GM21360 (cell line): Measurements from ENCODE around the gene APCDD1L.
"Not testable (repeated sequence)": the region's sequence is repeated elsewhere in the genome, so short reads cannot be mapped to it uniquely, and the experiment has no call there.

Source experiments
- ATAC-seq: cut with Tn5 transposase; IDR thresholded peaks from one replicate; pipeline ENCODE4 v1.9.1; 2021; ENCODE audit warnings: mild to moderate bottlenecking, moderate library complexity; ENCODE audit not compliant: unreplicated experiment

The APCDD1L gene

DNA sequence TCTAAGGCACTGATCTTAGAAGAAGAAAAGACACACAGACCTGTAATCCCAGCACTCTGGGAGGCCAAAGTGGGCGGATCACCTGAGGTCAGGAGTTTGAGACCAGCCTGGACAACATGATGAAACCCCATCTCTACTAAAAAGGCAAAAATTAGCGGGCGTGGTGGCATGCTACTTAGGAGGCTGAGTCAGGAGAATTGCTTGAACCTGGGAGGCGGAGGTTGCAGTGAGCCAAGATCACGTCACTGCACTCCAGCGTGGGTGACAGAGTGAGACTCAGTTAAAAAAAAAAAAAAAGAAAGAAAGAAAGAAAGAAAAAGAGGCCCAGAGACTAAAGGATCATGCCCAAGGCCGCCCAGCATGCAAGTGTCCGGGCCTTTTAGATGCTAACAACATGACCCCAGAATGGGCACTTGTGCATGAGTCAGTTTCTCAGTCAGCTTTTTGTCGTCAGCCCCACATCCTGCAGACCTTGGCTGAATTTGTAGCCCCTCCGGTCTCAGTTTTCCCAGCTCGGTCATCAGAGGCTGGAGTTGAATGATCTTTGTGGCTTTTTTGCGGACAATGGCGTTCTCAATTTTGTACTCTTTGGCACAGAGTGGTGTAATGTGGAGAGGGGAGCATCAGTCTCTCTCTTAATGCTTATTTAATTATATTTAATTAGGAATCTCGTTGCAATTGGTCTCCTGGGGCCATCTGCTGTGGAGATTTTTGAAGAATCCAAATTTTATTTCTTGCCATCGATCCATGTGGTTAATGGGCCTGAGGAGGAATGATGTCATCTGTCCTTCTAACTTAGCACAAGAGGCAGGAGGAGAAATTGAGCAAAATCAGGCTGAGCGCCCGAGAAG, 30.6 kb upstream of the APCDD1L start:
- no peak for ATAC-seq

DNA sequence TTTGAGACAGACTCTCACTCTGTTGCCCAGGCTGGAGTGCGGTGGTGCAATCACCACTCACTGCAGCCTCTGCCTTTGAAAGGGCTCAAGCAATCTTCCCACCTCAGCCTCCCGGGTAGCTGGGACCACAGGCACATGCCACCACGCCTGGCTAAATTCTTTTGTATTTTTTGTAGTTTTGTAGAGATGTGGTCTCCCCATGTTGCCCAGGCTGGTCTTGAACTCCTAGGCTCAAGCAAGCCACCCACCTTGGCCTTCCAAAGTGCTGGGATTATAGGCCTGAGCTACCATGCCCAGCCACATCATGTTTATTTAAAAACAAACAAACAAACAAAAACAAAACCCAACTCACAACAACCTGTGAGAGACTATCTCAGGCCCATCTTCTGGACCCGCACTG, 29.7 kb upstream of the APCDD1L start:
- ATAC-seq: no peak

DNA sequence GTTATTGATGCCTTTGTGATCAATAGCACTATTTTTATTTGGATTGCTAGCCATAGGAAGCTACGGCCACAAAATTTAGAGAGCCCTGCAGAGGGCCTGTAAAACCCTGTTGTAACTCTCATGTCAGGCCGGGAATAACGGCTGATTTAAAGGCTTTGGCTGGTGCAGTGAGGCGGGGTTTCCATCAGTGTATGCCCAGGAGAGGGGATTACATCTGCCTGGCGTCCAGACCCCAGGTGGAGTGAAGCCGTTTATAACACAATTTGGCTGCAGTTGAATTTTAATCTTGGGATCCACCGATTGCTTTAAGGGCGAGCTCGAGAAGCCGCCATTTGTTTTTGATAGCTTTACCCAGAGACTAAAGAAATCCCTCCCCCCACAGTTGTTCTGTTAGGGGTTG, 29.1 kb upstream of the APCDD1L start:
- ATAC-seq: no peak

DNA sequence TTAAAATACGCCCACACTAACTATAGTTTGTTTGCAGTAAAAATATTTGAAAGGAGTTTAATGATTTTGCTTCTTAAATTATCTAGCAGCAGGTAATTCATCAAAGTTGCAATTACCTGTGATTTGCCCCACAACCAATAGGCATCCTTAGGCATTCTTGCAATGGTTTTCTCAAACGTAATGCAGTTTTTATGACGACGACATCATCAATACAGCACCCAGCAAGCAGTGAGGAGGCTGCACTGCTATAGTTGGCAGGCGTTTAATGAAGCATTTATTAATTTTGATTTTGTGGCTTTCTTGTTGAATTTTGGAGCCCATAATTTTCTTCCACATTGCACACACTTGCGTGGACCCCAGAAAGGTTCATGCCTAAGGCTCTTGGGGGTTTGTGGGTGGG, 28.1 kb upstream of the APCDD1L start:
- no peak for ATAC-seq

DNA sequence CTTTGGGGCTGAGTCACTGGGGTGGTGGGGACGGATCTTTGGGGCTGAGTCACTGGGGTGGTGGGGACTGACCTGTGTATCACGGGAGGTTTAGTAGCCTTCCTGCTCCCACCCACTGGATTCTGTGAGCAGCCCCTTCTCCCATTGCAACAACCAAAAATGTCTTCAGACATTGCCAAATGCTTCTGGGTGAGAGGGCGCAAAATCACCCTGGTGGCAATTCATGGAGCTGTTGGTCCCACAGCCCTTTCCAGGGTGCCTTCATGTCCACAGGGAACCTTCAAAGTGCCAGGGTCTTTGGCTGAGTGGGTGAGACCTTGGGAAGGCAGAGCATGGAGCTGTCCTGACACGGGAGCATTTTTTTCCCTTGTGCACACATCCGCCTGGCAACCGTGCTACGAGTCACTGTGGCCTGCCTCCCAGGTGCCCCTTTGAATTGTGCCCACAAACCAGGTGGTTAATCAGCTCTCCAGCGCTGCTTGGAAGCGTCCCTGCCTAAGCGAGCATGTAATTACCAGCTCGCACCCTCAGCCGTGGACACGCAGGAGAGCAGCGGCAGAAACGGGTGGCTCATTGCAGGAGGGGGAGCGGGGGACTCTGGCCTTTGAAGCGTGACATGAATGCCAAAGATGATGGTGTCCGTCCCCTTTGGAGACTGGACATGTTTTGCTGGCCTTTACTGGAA, 27.4 kb upstream of the APCDD1L start:
- ATAC-seq: no peak

DNA sequence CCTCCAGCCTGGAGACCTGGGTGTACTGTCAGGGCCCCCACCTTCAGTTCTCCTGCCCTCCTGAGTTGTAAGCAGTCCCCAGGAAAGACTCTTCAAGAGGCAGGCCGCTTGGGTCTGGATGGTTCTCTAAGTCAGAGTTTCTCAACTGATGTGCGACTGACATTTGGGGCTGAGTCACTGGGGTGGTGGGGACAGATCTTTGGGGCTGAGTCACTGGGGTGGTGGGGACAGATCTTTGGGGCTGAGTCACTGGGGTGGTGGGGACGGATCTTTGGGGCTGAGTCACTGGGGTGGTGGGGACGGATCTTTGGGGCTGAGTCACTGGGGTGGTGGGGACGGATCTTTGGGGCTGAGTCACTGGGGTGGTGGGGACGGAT, 26.8 kb upstream of the APCDD1L start:
- ATAC-seq: not testable (repeated sequence)

DNA sequence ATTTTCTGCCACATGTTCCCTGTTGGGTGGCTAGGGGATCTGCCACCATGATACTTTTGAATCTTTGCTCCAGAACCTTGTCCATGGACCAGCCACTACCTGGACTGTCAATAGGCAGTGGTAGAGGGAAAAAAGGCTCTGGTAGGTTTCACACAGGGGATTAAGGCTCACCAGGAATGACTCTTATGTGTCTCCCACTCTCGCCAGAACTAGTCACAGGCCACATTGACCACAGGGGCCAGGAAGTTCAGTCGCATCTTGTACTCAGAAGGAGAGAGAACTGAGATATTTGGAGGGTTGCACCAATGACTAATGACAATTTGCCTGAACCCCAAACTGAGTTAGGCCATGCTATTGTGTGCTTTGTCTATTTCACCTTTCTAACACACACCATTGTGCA, 23.6 kb upstream of the APCDD1L start:
- ATAC-seq: no peak

DNA sequence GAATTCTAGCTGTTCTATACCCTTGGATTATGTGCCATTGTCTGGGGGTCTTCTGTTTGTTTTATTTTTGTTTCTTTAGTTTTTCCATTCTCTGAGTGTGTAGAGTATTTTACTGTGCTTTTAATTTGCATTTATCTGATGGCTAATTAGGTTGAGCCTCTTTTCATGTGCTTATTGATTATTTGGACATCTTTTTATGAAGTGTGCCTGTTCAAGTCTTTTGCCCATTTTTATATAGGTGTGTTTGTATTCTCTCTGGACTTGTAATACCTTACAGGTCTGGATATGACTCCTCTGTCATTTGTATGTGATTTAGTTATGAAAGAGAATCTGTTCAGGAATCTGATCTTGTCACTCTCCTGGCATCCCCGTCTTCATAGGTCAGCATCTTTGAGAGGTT, 22.6 kb upstream of the APCDD1L start:
- no peak for ATAC-seq

DNA sequence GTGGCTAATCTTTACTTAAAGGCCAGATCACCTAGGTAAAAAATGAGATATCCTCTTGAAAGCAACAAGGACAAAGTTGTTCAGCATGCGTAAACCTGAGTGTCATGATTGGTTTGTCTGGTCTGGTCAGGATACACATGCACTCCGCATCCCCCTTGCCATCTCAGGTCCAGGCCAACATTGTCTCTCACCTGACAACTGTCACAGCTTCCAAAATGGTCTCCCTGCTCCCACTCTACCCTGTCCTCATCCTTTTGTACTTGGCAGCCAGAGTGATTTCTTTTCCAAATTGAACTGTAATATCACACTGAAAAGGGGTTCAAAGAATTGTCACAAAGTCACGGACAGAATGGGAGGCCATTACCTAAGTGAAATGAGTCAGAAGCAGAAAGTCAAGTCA, 21.1 kb upstream of the APCDD1L start:
- no peak for ATAC-seq

DNA sequence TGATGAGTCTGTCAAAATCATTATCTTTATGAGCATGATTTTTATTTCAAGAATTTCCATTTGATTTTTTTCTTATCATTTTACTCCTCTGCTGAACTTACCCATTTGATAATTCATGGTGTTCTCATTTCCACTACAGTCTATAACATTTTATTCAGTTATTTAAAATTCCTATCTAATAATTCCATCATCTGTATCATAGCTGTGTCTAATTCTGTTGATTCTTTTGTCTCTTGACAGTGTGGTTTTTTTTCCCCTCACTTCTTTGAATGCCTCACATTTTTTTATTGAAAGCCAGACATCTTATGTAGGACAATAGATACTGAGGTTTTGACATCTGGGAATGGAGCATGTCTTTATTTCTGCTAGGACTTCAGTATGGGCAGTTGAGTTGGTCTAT, 16.5 kb upstream of the APCDD1L start:
- ATAC-seq: no peak

DNA sequence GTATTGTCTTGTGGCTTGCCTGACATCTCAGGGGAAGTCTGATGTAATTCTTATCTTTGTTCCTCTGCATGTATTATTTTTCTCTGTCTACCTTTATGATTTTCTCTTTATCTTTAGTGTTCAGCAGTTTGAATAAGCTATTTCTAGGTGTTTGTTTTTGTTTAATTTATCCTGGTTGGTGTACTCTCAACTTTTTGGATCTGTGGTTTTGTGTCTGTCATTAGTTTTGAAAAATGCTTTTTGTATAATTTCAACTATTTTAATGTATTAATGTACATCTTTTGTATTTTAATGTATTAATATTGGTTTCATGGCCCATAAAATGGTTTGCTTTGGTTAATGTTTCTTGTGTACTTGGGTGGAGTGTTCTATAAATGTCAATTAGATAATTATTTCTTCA, 15.9 kb upstream of the APCDD1L start:
- no peak for ATAC-seq

DNA sequence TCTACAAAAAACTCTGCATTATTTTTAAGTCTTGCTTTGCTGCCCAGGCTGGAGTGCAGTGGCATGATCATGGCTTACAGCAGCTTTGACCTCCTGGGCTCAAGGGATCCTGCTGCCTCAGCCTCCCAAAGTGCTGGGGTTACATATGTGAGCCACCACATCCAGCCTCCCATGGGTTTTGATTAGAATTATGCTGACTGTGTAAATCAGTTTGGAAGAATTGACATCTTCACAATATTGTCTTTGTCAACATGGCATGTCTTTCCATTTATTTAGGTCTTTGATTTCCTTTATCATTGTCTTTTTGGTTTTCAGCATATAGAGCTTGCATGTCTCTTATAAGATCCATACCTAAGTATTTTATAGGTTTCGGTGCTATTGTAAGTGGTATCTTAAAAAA, 13.2 kb upstream of the APCDD1L start:
- no peak for ATAC-seq

DNA sequence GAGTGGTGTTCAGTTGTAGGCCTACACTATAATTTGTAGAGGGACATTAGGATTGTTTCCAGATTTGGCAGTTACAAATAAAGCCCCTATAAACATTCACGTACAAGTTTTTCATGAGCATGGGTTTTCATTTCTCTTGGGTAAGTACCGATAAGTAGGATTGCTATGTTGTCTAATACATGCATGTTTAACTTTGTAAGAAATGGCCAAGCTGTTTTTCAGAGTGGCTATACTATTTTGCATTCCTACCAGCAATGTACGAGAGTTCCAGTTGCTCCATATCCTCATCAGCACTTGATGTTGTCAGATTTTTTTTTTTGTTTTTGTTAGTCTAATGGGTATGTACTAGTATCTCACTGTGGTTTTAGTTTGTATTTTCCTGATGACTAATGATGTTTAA, 11.2 kb upstream of the APCDD1L start:
- no peak for ATAC-seq

DNA sequence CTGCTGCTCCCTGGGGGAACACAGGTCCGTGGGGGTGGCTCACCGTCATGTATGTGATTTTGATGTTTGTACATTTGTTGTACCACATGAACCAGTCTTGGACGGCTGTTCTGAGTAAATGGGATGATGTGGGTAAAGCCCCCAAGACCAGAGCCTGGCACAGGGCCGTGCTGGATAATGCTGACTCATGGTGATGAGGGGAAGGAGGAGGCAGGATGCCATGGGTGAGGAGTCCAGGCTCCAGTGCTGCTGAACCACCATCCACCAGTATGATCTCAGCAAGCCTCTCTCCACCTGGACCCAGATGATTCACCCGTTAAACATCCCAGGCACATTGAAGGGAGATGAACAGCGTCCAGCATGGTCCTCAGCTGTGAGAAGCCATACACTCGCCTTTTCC, 9.6 kb upstream of the APCDD1L start:
- no peak for ATAC-seq

DNA sequence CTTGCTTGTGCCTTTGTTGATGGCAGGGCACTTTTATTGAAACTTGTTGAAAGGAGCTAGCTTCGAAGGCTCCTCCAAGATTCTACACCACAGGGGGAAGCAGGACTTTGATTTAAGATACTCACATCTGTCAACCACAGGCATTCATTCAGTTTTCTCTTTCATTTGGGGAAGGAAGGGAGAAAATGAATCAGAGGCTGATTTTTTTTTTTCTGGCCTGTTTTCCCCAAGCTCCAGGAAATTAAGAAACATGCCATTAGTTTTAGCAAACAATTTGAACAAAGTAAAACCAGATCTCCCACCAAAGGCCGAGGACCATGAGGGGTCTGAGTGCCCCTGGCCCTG, 8.7 kb upstream of the APCDD1L start:
- no peak for ATAC-seq

DNA sequence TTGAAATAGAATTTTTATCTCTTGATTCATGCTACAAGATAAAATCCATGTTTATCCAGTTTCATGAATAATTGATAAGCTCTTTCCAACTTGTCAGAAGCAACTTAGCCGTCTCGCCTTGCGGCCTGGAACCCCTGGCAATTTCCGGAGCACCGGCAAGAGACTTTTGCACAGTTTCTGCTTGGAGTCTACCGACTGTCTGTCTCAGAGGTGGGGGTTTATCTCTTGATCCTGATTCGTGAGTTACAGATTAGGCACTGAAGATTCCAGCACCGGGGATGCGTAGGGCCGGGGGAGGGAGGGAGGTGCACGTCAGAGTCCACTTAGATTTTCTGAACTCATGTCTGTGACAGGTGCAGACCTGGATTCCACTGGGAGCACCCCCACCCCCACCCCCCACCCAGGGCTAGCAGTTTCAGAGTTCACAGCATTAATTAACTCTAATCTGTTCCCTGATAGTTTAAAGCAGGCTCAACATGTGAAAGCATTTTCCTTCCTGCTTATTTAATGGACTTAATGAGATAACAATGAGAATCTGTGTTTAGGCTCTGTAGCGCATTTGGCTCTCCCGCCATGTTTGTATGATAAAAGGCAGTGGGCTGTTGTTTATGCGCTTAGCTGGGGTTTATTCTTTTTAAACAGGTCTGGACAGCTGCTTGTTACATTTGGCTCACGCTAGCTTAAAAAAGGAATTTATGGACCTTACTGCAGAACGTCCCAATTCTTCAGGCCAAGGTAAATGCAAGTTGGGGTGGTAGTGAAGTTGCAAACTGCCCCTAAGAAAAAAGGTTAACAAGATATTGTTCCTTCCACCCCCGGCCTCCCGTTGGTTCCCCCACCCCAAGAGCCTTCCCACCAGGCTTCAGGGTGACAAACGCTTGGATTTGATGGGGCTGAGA, 8.1 kb upstream of the APCDD1L start:
- ATAC-seq: no peak

DNA sequence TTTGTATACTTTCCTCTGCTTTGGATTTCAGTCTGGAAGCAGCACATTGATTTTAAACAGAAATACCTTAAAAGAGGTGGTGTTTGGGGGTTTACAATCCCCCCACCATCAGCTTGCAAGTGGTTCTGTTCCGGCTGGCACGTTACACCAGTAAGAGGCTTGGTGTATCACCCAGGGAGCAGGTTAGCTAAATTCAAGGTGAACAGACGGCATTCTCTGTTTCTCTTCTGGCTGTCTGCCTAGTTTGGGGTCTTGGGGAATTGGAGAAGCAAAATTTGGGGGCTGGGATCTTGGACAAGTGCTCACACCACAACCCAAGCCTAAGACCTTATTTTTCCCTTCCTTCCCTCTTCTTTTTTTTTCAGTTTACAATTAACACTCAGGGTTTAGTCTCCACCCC, 7.5 kb upstream of the APCDD1L start:
- no peak for ATAC-seq

DNA sequence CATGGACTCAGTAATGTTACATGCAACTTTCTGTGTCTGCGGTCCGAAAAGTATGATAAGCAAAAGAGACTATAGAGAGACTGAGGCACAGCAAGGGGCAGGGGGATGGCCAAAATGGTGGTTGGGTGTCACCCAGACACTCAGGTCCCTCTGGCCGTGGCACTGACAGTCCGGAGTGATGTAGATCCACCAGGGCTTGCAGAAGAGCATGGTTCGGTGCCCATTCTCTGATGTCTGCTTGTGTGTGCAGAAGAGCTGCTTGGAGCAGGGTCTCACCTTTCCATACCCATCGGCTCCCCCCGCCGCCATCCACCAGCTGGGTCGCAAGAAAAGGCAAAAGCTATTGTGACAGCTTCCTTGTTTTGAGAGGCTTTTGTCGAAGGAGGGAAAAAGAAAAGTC, 6.6 kb upstream of the APCDD1L start:
- no peak for ATAC-seq

DNA sequence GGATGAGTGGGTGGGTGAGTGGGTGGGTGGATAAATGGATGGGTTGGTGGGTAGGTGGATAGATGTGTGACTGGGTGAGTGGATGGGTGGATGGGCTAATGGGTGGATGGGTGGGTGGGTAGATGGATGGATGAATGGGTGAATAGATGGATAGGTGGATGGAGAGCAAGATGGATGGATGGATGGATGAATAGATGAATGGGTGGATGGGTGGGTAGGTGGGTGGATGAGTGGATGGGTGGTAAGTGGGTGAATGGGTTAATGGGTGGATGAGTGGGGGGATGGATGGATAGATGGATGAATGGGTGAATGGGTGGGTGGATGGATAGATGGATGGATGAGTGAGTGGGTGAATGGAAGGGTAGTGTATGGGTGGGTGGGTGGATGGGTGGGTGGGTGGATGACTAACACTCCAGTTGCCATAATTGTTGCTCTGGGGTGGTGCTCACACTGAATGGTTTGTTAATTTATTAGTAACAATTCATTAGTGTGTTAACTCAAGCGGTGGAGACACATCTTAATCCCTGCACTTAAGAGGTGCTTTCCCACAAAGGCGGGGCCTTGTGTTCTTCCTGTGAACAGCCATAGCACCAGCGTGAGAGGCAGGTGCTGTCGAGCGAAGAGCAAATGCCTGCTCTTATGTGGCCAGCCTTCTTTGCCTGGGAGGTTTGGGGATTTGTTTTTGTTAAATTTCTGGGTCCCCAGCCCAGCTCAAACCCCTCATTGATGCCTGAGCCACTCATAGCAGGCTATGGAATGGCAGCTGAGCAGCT, 4.9 kb upstream of the APCDD1L start:
- ATAC-seq: no peak

DNA sequence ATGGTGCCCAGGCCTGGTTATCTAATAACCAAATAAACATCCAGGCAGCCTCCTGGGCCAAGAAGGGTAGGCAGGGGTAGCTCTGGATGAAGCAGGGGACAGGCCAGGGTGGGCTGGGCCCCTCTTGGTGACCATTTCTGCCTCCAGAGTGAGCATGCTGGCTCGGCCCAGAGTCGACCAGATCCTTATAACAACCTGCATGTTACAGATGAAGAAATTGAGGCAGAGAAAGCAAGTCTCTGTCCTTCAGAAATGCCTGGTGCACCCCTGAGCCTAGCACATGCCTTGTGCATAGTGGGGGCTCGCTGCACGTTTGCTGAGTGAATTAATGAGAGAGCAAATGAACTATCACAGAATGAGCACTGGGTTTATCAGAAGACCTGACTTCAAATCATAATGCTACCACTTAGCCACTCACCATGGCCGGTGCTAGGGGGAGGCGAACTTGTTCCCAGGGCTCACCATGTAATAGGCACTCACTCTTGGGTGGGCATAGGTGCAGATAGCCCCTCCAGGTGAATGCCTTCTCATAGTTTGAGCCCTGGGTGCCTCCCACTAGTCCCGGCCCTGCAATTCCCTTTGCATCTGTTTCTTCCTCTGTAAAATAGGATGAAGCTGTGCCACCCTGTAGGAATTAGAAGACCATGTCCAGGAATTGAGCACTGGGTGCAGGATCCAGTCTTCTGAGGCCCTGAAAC, 3.8 kb upstream of the APCDD1L start:
- ATAC-seq: no peak
